HG03097 (cell line): Measurements from ENCODE around the gene TOR4A.

Experiments used
- ATAC-seq: cut with Tn5 transposase; IDR thresholded peaks from one replicate; pipeline ENCODE4 v1.9.1; 2021; ENCODE audit not compliant: unreplicated experiment, low FRiP score

TOR4A gene

GRCh38 chr9:137269231-137269772 is 8.2 kb upstream of the TOR4A start:
- no peak for ATAC-seq

GRCh38 chr9:137270929-137271695 is 6.4 kb upstream of the TOR4A start:
- no peak for ATAC-seq

GRCh38 chr9:137271696-137272076 is 5.8 kb upstream of the TOR4A start:
- ATAC-seq: no peak

- ATAC-seq: no peak
Observed at GRCh38 chr9:137272241-137273094, 5.1 kb upstream of the TOR4A start.

- no peak for ATAC-seq
Observed at GRCh38 chr9:137273095-137273490, 4.4 kb upstream of the TOR4A start.

GRCh38 chr9:137273611-137274320 is 3.8 kb upstream of the TOR4A start:
- no peak for ATAC-seq

- no peak for ATAC-seq
Observed at GRCh38 chr9:137275203-137275587, 2.3 kb upstream of the TOR4A start.

- ATAC-seq: no peak
Observed at GRCh38 chr9:137275588-137276472, 1.7 kb upstream of the TOR4A start.

- ATAC-seq: no peak
Observed at GRCh38 chr9:137276473-137277328, 825 bp upstream of the TOR4A start.

GRCh38 chr9:137278061-137278701 is 655 bp downstream of the TOR4A start:
- ATAC-seq: peak; percentile 5

- ATAC-seq: no peak
Observed at GRCh38 chr9:137278721-137279711, 1.5 kb downstream of the TOR4A start.

GRCh38 chr9:137279741-137280473 is 2.4 kb downstream of the TOR4A start:
- no peak for ATAC-seq

GRCh38 chr9:137280474-137281344 is 3.2 kb downstream of the TOR4A start:
- no peak for ATAC-seq

- no peak for ATAC-seq
Observed at GRCh38 chr9:137281345-137282116, 4.0 kb downstream of the TOR4A start.

GRCh38 chr9:137286975-137287383 is 9.5 kb downstream of the TOR4A start:
- ATAC-seq: no peak
